HUES6 (cell line): ENCODE data around the gene N4BP2.
"Not testable (repeated sequence)": the region's sequence is repeated elsewhere in the genome, so short reads cannot be mapped to it uniquely, and the experiment has no call there.

ENCODE experiments used
- H3K27ac ChIP-seq: 2 replicates; pipeline ENCODE4 v1.7.0; 2013; ENCODE audit warnings: low read depth, mild to moderate bottlenecking, low read length, inconsistent platforms
- H3K27me3 ChIP-seq: 2 replicates; pipeline ENCODE4 v1.6.1; 2013; ENCODE audit warnings: low read length; ENCODE audit not compliant: control insufficient read depth, insufficient read depth
- H3K36me3 ChIP-seq: 2 replicates; pipeline ENCODE4 v1.6.1; 2013; ENCODE audit warnings: low read length; ENCODE audit not compliant: control insufficient read depth, insufficient read depth
- H3K4me1 ChIP-seq: 2 replicates; pipeline ENCODE4 v1.6.1; 2013; ENCODE audit warnings: low read length; ENCODE audit not compliant: control insufficient read depth, insufficient read depth
- H3K4me3 ChIP-seq: 2 replicates; pipeline ENCODE4 v1.5.1; 2013; ENCODE audit warnings: low read depth, low read length
- H3K9ac ChIP-seq: one replicate; pipeline ENCODE4 v1.6.1; 2013; ENCODE audit warnings: mild to moderate bottlenecking, low read length
- H3K9me3 ChIP-seq: 2 replicates; pipeline ENCODE4 v1.6.1; 2013; ENCODE audit warnings: low read depth, low read length; ENCODE audit not compliant: control insufficient read depth, insufficient read depth

N4BP2 gene

GRCh38 chr4:40056716-40057585 is at the start of gene N4BP2:
TSS of gene N4BP2 (plus strand) at chr4:40056850. CDS start at chr4:40097341, 40,491 bp downstream.
- Histone ChIP-seq H3K36me3 (peaks cover 9% of the 10 kb centered on the region; the same call in 1 of the 2 replicates), H3K9me3 (no peaks in the 10 kb centered on the region), H3K4me3 (peak within 1 kb of the TSS; percentile 64), H3K27me3 (no peaks in the 10 kb centered on the region), H3K27ac (peak within 1 kb of the TSS; percentile 95), H3K4me1 (peaks cover 19% of the 10 kb centered on the region), H3K9ac (peak within 1 kb of the TSS; percentile 92)

GRCh38 chr4:40016007-40016406 is 40.6 kb upstream of the N4BP2 start:
- no peak overlapping the region for H3K9ac ChIP-seq
- H3K27me3 ChIP-seq: no peaks in the 10 kb centered on the region
- no peak overlapping the region for H3K27ac ChIP-seq
- no peak overlapping the region for H3K4me3 ChIP-seq
- H3K9me3 ChIP-seq: peaks cover 2% of the 10 kb centered on the region; the same call in 1 of the 2 replicates
- H3K36me3 ChIP-seq: no peaks in the 10 kb centered on the region
- no peaks in the 10 kb centered on the region for H3K4me1 ChIP-seq

GRCh38 chr4:40020221-40020620 is 36.4 kb upstream of the N4BP2 start:
- no peaks in the 10 kb centered on the region for H3K36me3 ChIP-seq
- no peak overlapping the region for H3K9ac ChIP-seq
- H3K4me3 ChIP-seq: no peak overlapping the region
- H3K9me3 ChIP-seq: peaks cover 2% of the 10 kb centered on the region; the same call in 1 of the 2 replicates
- H3K27ac ChIP-seq: no peak overlapping the region
- no peaks in the 10 kb centered on the region for H3K4me1 ChIP-seq
- H3K27me3 ChIP-seq: no peaks in the 10 kb centered on the region

GRCh38 chr4:40021116-40021515 is 35.5 kb upstream of the N4BP2 start:
- H3K9ac ChIP-seq, H3K27ac ChIP-seq, H3K4me3 ChIP-seq, H3K27me3 ChIP-seq, H3K4me1 ChIP-seq, H3K9me3 ChIP-seq, H3K36me3 ChIP-seq: not testable (repeated sequence)

- H3K27me3 ChIP-seq, H3K9ac ChIP-seq, H3K4me1 ChIP-seq, H3K9me3 ChIP-seq, H3K27ac ChIP-seq, H3K36me3 ChIP-seq, H3K4me3 ChIP-seq: not testable (repeated sequence)
Measured at GRCh38 chr4:40024049-40024448, 32.6 kb upstream of the N4BP2 start.

- no peak overlapping the region for H3K9ac ChIP-seq
- H3K27ac ChIP-seq: no peak overlapping the region
- H3K27me3 ChIP-seq: no peaks in the 10 kb centered on the region
- H3K4me1 ChIP-seq: no peaks in the 10 kb centered on the region
- no peaks in the 10 kb centered on the region for H3K36me3 ChIP-seq
- H3K4me3 ChIP-seq: no peak overlapping the region
- no peaks in the 10 kb centered on the region for H3K9me3 ChIP-seq
Measured at GRCh38 chr4:40032785-40033184, 23.9 kb upstream of the N4BP2 start.

- Histone ChIP-seq H3K4me3 (no peak overlapping the region), H3K27ac (no peak overlapping the region; the same call in 1 of the 2 replicates), H3K9me3 (no peaks in the 10 kb centered on the region), H3K27me3 (no peaks in the 10 kb centered on the region), H3K9ac (no peak overlapping the region), H3K4me1 (no peaks in the 10 kb centered on the region), H3K36me3 (no peaks in the 10 kb centered on the region)
Measured at GRCh38 chr4:40033613-40034012, 23.0 kb upstream of the N4BP2 start.

- Histone ChIP-seq H3K27me3 (no peaks in the 10 kb centered on the region), H3K4me3 (no peak overlapping the region), H3K9ac (no peak overlapping the region), H3K27ac (no peak overlapping the region), H3K9me3 (no peaks in the 10 kb centered on the region), H3K36me3 (no peaks in the 10 kb centered on the region), H3K4me1 (no peaks in the 10 kb centered on the region)
Measured at GRCh38 chr4:40038977-40039376, 17.7 kb upstream of the N4BP2 start.

GRCh38 chr4:40040908-40041307 is 15.7 kb upstream of the N4BP2 start:
- Histone ChIP-seq H3K4me3 (no peak overlapping the region), H3K27ac (no peak overlapping the region), H3K27me3 (no peaks in the 10 kb centered on the region), H3K36me3 (no peaks in the 10 kb centered on the region), H3K9ac (no peak overlapping the region), H3K9me3 (no peaks in the 10 kb centered on the region), H3K4me1 (no peaks in the 10 kb centered on the region)

GRCh38 chr4:40043786-40044185 is 12.9 kb upstream of the N4BP2 start:
- Histone ChIP-seq H3K4me1 (no peaks in the 10 kb centered on the region), H3K27ac (no peak overlapping the region), H3K9me3 (no peaks in the 10 kb centered on the region), H3K9ac (no peak overlapping the region), H3K36me3 (no peaks in the 10 kb centered on the region), H3K27me3 (no peaks in the 10 kb centered on the region), H3K4me3 (no peak overlapping the region)

GRCh38 chr4:40046311-40046980 is 10.2 kb upstream of the N4BP2 start:
- Histone ChIP-seq H3K4me1 (no peaks in the 10 kb centered on the region), H3K4me3 (no peak overlapping the region), H3K9ac (no peak overlapping the region), H3K9me3 (no peaks in the 10 kb centered on the region), H3K36me3 (no peaks in the 10 kb centered on the region), H3K27me3 (no peaks in the 10 kb centered on the region), H3K27ac (no peak overlapping the region)
